Endothelial cell of hepatic sinusoid (primary cell): ENCODE results near the gene TREM2.

ENCODE experiments used
- in situ Hi-C: cut with HindIII; loops from 2 replicates; pipeline ENCODE4 v1.10.0; 2017; ENCODE audit warnings: low sequenced_read_pairs

The TREM2 gene

DNA sequence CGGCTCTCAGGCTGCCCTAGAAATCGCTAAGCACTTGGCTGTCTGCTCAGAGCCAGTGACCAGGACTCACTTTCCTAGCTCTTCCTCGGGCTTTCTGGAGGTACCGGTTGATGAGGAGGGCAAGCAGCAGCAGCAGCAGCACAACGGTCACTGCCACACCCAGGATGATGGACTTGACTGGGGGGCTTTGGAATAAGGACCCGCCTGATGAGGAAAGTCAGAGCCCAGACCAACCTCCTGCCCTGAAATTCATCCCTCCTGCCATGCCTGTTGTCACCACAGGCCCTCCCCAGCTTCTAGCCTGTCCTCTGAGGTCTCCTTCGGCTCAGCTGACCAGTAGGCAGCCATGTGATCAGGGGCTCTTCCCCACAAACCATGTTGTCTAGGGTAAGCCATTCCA is 21.8 kb upstream of the TREM2 start:
- in situ Hi-C loops, result no loop called here

DNA sequence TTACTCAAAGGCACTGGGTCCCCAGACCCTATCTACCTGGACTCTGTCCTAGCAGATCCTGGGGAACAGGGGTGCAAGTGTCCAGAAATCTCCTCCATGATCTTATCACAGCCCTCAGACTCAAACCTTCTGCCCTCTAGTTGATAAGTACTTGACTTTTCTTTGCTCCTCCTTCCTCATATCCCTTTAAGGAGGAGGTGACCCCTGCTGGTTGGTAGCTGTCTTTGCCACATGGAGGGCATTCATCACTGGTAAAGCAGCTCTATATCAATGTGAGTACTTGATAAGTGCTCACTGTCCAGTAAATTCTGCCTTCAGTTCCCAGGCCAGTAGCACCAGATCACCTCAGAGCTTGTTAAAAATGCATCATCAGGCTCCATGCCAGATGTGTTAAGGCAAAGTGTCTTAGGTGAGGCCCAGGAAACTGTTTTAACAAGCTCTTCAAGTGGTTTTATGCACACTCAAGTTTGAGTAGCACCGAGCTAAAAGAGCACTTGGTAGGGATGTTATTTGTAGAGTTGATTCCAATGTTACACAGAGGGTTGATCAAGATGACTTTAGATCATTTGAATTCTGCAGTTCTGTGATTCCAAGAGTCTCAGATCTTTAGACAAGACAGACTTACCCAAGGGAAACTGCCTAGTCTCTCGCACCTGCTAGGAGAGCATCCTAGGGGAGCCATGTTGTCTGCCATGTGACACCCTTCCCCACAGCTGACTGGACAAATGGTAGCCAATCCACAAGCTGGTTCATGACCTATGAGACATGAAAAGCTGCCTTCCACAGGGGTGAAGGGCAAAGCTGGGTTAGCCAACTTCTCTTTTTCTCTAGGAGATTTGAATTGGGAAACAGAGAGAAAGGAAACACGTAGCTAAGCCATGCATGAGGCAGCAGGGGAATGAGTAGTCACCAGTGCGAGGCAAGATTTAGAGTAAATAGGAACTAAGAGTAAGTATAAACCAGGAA is 19.4 kb upstream of the TREM2 start:
- in situ Hi-C loops, result no loop called here

DNA sequence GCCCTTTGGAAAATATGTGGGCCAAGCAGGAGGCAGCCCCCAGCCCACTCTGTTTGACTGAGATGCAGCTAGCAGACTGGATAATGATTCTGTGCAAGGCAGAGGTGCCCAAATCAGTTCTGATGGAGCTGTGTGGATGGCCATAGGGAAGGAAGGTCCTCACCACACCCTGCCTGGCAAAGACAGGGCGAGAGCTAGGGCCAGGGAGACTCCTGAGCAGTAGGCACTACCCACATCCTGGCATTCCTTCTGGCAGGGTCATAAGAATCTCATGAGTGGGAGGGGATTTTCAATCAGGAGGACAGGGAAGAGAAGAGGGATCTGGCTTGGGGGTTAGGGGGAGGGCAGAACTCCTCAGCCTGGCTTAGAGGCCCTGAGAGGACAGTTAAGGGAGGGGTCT is 18.6 kb upstream of the TREM2 start:
- in situ Hi-C loops, result no loop called here

DNA sequence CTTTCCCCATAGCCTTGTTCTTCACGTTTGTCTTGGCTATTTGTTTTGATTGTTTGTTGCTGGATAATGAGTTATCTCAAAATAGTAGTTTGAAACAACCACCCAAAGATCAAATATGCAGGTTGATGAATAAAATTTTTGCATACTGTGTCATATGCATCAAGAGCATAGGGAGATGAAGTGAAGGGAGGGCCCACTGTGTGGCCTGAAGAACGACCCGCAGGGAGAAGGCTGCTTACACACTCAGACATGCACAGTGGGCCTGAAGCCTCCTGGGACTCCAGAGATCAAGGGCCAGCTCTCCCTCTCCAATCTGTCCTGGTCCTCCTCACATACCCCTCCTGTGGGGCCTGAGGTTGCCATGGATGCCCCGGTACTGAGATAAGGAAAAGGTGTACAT is 16.2 kb upstream of the TREM2 start:
- in situ Hi-C loops, result loop anchor here (5.0 kb wide), 1 partner anchor 82 kb away; no protein-coding TSS in a partner anchor

DNA sequence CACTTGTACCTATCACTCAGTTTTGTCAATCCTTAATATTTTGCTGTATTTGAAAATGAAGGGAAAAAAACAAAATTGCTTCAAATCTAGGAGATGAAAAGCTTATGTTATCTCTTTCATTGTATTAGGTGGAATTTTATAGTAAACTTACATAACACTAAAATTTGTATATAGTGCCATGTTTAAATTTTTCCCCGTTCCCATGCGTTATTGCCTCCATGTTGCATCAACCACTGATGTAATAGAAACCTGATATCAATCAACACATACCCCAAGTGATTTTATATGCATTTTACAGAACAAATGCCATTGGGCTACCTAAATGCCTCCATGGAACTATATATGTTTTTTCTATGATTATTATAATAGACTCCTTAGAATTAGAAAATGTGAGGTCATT is 14.8 kb upstream of the TREM2 start:
- in situ Hi-C loops, result loop anchor here (5.0 kb wide), 1 partner anchor 80 kb away; no protein-coding TSS in a partner anchor

DNA sequence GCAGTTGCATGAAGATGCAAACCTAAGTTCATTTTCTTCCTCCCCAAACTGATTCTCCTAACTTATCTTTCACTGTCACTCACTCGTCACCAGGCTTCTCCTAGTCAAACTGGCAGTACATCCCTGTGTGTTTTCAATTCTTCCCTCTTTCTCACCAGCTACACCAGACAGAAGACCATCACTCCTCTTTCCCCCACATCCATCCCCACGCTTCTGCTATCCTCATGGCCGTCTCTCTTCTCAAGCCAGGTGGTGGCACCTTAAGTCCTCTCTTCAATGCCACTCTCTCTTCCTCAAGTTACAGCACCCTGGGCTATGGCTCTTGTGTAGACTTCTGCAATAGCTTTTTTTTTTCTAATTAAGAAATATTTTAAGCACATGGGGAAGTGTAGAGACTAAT is 14.4 kb upstream of the TREM2 start:
- in situ Hi-C loops, result loop anchor here (5.0 kb wide), 1 partner anchor 80 kb away; no protein-coding TSS in a partner anchor

DNA sequence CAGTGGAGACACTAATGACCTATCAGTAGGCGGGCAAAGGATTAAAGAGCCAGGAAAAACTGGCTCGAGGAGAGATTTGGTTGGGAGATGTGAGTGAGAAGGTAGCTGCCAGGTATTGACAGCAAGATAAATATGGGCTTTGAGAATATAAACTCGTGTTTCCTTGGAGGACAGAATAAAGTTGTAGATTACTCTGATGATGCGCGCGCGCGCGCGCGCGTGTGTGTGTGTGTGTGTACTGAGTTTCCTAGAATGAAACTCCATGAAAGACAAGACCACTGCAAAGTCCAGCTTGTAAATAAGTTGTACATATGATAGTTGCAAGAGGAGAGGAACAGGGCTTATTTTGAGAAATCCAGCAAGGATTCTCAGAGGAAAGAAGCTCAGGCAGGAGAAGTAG is 13.3 kb upstream of the TREM2 start:
- in situ Hi-C loops, result loop anchor here (5.0 kb wide), 1 partner anchor 79 kb away; no protein-coding TSS in a partner anchor

DNA sequence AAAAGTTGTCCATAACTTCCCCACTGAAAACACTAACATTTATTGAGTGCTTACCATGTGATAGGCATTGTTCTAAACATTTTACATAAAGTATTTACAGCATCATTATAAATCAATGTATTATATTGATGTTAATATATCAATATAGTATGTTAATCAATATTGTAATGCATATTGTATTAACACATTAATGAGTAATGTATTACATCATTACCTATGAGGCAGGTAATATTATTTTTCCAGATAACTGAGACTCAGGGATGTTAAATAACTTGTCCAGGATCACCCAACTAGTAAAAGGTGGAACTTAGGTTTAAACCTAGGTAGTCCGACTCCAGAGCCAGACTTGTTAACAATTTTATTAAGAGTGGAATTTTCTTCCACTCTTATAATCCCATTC is 12.2 kb upstream of the TREM2 start:
- in situ Hi-C loops, result loop anchor here (5.0 kb wide), 1 partner anchor 78 kb away; no protein-coding TSS in a partner anchor

DNA sequence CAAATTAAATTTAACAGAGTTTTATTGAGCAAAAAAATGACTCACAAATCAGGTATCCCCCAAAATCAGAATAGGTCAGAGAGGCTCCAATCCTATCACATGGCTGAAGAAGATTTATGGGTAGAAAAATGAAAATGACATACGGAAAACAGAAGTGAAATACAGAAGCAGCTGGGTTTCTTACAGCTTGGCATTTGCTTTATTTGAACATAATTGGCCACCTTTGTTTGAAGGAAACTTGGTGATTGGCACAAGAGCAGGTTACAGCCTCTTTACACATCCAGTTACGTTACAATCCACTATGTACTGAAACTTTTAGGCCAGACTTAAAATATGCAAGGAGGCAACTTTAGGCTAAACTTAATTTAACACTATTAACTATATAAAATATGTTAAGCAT is 11.7 kb upstream of the TREM2 start:
- in situ Hi-C loops, result loop anchor here (5.0 kb wide), 1 partner anchor 77 kb away; no protein-coding TSS in a partner anchor

DNA sequence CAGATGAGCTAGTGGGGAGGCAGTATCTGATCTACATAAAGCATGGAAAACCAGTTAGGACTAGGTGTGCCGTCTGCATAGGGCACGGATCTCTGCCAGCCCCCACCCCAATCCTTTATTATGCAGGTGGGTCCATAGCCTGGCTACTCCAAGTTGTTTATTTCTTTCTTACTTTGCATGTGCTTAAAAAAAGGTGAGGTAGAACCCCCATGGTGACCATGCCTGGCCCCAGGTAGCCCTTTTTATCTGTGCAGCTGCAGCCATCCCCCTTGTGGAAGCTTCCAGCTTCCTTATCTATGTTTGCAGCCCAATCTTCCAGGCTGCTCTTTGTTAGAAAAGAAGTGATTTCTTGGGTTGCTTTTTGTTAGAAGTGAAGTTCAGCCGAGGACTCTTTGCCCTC is 9.0 kb upstream of the TREM2 start:
- in situ Hi-C loops, result no loop called here

DNA sequence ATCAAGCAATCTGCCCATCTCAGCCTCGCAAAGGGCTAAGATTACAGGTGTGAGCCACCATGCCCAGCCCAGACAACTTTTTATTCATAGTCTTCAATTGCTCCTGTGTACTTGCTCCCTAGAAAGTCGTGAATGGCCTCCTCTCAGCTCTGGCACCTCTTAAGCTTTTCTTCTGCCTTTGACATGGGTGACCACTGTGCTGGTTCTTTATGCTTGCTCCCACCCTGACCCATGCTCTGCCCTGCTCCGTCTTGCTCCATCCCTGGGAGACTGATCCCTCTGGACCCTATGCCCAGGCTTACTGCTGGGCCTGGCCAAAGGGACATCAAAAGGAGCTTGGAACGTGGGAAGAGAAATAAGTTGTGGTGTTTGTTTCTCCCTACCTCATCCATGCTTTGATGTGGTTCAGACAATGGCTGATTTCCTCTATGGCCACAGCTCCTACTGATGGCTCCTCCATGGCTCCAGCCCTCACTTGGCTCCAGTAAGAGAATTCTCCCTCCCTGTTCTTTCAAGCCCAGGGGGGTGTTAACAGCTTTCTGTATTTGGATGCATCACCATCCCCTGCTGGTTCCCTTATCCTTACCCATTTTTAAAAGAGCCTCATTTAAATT is 7.7 kb upstream of the TREM2 start:
- in situ Hi-C loops, result no loop called here

DNA sequence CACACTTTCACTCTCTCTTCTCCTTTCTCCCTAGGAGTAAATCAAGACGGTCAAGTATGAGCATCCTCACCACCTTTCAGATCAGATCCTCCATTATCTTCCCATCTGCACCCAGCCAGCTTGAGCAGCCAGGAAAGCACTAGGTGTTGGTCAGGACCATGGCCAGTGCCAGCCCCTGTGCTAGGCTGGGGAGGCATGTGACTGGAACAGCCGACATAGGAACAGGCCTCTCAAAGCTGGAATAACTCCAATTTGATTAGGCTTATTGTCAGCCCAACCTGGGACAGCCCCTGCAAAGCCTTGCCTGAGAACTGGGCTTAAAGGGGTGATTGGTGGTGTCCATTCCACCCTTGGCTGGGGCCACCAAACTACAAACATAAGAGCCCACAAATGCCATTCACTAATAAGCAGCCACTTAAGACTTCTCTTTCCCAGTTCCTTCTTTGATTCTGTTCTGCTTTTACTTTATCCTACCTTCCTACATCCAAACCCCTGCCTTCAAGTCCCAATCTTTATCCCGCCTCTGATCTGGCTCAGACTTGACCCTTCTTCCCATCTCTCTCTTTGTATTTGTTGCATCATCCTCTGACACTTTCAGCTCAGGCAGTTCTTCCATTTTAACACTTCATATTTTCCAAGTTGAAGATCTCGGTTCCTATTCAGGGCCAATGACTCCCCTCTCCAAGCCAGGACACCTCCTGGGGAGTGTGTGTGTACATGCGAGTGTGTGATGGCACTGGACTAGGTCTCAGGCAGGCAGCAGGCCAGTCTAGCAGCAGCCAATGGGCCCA is 4.5 kb upstream of the TREM2 start:
- in situ Hi-C loops, result no loop called here

DNA sequence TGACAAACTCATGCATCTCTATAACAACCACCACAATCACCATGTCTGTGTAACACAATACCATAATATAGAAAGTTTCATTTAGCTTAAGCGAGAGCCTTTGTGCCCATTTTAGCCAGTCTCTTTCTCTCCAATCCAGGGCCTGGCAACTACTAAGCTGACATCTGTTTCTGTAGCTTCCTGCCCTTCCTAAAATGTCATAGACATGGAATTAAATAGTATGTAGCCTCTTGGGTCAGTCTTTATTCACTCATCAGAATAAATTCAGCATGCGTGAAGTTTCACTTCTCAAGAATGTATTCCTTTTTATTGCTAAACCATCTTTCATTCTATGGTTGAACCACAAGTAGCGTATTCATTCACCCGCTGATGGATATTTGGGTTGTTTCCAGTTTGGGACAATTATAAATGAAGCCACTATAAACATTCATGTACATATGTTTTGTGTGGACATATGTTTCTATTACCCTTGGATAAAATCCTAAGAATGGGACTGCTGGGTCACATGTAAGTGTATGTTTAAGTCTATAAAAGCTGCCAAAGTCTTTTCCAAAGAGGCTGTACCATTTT is 1.7 kb upstream of the TREM2 start:
- in situ Hi-C loops, result no loop called here

DNA sequence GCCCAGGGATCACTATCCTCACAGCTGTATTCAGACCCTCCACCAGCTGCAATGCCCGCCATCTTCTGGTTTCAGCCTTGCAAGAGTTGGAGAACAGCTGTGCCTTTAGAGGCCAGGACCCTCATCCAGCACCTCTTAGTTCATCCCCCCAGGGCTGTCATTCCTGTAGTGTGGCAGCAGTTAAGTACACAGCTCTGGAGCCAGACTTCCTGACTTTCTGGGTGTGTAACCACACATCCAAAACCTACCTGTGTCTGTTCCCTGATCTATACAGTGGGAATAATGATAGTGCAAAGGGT is 452 bp upstream of the TREM2 start:
- in situ Hi-C loops, result no loop called here

DNA sequence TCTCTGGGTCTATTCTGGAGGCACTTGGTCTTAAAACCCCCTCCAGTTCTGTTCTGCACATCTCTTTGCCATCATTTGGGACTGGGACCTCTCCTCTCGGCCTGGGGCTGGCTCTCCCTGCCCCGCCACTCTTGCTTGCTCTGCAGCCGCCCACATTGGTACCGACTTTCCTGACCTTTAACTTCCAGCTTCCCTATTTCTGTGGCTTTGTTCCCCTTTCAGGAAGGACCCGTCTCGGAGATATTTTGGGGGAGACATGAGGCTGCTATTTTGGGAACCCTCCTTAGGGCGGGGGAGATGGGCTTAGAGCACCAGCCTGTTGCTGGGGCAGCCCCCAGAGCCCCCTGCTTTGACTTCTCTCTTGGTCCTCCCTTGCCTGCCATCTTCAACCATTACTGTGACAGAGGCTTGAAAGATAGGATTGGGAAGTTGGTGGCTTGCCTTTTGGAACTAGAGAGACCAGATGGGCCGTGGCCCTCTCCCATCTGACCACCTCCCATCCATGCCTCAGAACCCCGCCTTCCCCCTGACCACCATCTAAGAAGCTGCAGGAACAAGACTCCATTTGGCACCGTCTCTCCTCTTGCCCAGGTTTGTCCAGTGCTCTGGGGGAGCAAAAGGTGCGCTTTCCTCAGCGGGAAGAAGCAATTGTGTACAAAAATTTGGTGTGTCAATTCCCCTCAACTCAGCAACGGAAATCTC is 914 bp downstream of the TREM2 start:
- in situ Hi-C loops, result no loop called here

DNA sequence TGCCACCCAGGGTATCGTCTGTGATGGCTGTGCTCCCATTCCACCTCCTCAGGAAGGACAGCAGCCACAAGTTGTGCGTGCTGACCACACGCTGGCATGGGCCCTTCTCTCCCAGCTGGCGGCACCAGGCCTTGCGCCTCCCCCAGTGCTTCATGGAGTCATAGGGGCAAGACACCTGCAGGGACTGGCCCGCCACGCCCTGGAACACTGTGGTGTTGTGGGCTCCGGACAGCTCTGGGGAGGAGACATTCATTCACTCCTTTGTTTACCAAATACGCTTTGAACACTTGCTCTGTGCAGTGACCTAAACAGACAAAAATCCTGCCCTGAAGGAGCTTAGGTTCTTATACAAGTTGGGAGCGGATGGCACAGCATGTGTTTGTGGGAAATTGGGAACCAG is 1.5 kb downstream of the TREM2 start:
- in situ Hi-C loops, result no loop called here

DNA sequence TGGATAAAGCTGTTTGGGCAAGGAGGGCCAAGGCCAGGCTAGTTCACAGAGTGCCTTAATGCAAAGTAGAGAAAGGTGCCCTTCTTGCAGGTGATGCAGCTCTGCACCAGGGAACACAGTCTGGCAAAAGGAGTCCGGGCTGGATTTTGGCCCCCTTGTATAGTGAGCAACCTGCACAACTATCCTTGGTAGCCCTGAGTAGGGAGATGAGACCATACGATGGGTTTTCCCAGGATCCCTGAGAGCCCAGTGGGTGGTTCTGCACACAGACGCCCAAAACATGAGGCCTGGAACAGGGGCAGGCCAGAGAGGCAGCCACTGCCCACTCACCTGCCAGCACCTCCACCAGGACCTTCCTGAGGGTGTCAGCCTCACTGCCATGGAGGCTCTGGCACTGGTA is 2.0 kb downstream of the TREM2 start:
- in situ Hi-C loops, result no loop called here

DNA sequence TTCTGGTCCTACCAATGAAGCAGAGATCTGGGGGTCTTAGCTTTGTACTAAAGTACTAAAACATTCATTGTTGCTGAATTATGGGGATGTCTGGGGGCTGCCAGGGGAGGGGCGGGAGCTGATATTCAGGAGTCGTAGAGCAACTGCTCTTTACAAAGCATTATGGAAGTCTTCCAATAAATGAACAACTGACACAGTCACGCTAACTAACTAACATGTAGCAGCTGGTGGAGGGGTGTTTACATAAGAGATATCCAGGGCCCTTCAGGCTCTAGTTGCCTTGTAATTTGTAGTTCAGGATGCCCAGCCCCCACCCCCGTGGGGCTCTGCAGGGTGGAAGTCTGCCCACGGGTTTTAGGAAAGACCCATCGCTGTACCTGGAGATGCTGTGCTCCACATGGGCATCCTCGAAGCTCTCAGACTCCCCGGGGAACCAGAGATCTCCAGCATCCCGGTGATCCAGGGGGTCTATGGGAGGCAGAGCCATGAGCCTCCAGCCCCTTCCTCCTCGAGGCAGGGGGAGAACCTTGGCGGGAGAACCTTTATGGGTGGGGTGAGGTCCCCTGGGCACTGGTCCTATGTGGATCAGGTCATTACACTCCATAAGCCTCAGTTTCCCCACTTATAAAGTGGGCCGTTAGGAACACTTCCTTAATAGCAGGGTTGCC is 3.4 kb downstream of the TREM2 start:
- in situ Hi-C loops, result no loop called here

DNA sequence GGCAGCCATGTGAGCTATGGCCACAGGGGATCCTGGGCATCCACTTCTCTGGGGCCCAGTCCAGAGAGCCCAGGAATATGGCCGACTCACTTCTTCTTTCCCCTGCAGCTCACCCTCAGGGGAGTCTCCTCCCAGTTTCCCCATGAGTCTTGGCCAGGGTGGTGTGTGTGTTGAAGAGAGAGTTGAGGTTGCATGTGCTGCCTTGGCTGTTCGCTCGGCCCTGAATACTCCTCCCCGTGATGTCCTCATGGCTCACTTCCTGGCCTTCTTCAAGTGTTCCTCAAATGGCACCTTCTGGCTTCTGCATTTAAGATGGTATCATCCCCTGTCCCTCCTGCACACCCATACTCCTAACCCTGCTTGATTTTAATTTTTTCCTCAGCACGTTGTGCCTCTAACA is 5.6 kb downstream of the TREM2 start:
- in situ Hi-C loops, result no loop called here

DNA sequence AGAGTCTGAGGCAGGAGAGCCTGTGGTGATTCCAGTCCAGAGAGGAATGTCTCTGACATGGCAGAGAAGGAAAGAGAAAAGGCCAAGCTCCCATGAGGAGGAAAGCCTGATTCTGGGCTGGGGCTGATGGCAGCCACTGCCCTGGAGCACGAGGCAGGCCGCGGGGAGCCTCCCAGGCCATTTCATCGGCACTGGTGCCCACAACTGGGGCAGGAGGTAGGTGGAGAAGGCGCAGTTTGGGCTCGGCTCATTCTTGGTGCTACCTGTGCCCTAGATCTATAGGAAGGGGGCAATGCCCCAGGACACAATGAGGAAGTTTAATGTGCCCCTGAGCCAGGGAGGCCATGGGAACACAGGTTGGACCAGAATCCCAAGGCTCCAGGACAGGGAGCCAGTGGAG is 6.1 kb downstream of the TREM2 start:
- in situ Hi-C loops, result no loop called here
